Activated naive CD4-positive, alpha-beta T cell treated with anti-CD3 and anti-CD28 coated beads, Interleukin-2, amount 50 U/mL, for 16 hours (primary cell): ENCODE data around the gene CRY2.
"Not testable (repeated sequence)": the region's sequence is repeated elsewhere in the genome, so short reads cannot be mapped to it uniquely, and the experiment has no call there.

Experiments
- DNase-seq: peaks from one replicate; pipeline ENCODE4 v3.0.0-alpha.2; 2020

The CRY2 gene

GRCh38 chr11:45900916-45901617 is 53.8 kb downstream of the CRY2 start:
- DNase-seq, result no peak

- DNase-seq, result no peak
Observed at GRCh38 chr11:45901626-45902025, 54.4 kb downstream of the CRY2 start.

GRCh38 chr11:45902452-45903380 is 55.4 kb downstream of the CRY2 start:
- no peak for DNase-seq

GRCh38 chr11:45904309-45904915 is 57.1 kb downstream of the CRY2 start:
- DNase-seq, result no peak

GRCh38 chr11:45905095-45905494 is 57.8 kb downstream of the CRY2 start:
- no peak for DNase-seq

GRCh38 chr11:45905576-45905975 is 58.3 kb downstream of the CRY2 start:
- DNase-seq, result not testable (repeated sequence)

- no peak for DNase-seq
Observed at GRCh38 chr11:45906096-45906682, 58.9 kb downstream of the CRY2 start.

- DNase-seq, result no peak
Observed at GRCh38 chr11:45906965-45907611, 59.8 kb downstream of the CRY2 start, which contains the start of gene FREY1. FREY1 (minus strand) TSS chr11:45907271; CDS start chr11:45907245, 26 bp downstream.

- DNase-seq, result no peak
Observed at GRCh38 chr11:45907911-45908370, 60.7 kb downstream of the CRY2 start.

- no peak for DNase-seq
Observed at GRCh38 chr11:45909594-45910475, 62.6 kb downstream of the CRY2 start.

- DNase-seq, result no peak
Observed at GRCh38 chr11:45910623-45911022, 63.3 kb downstream of the CRY2 start.

- DNase-seq, result no peak
Observed at GRCh38 chr11:45913514-45913913, 66.2 kb downstream of the CRY2 start.

- no peak for DNase-seq
Observed at GRCh38 chr11:45913942-45914635, 66.8 kb downstream of the CRY2 start.

GRCh38 chr11:45915446-45915845 is 68.2 kb downstream of the CRY2 start:
- DNase-seq, result no peak

GRCh38 chr11:45917286-45917622 is 70.0 kb downstream of the CRY2 start:
- DNase-seq, result no peak

- peak; percentile 96 for DNase-seq
Observed at GRCh38 chr11:45917623-45918330, 70.5 kb downstream of the CRY2 start, which contains the start of gene PEX16. PEX16 (minus strand) TSS chr11:45917877; CDS start chr11:45917811, 66 bp downstream.

- DNase-seq, result peak; percentile 53
Observed at GRCh38 chr11:45918331-45918941, 71.2 kb downstream of the CRY2 start.

- no peak for DNase-seq
Observed at GRCh38 chr11:45918962-45919675, 71.8 kb downstream of the CRY2 start.
